ENCODE results near the gene MTO1.

Gene MTO1

DNA sequence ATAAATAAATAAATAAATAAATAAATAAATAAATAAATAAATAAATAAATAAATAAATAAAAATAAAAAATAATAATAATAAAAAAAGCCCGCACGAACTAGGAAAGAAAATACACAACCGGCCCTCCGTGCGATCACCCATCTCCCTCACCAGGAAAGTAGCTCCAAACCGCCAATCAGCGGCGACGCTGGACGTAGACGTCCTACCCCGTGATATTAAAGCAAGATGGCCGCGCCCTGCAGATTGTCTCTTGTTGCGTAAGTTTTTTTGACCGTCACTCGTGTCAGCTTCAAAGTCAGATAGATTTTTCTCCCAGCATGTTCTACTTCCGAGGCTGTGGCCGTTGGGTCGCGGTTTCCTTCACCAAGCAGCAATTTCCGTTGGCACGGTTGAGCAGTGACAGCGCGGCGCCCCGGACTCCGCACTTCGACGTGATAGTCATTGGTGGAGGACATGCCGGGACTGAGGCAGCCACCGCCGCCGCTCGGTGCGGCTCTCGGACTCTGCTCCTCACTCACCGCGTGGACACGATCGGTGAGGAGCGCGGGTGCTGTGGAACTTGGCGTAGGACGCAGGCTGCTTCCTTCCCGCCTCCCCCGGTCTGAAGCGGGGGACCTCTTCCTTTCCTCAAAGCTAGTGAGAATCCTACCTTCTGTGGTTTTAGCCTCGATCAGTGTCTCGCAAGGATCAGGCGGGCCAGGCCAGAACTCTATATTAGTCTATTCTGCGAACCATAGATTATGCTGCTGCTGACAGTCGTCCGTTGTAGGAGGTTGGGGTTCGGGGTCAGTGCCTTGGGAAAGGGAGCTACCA, at the start of gene MTO1 (continued):
- TF ChIP-seq, protein P1, sequence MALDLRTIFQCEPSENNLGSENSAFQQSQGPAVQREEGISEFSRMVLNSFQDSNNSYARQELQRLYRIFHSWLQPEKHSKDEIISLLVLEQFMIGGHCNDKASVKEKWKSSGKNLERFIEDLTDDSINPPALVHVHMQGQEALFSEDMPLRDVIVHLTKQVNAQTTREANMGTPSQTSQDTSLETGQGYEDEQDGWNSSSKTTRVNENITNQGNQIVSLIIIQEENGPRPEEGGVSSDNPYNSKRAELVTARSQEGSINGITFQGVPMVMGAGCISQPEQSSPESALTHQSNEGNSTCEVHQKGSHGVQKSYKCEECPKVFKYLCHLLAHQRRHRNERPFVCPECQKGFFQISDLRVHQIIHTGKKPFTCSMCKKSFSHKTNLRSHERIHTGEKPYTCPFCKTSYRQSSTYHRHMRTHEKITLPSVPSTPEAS (tag by site-specific recombination; IDR thresholded peaks at IDR 0.05): peak; percentile 19; the same call in 1 of the 2 replicates
- TF ChIP-seq ZNF707 (tag by site-specific recombination; IDR thresholded peaks at IDR 0.05) (no peak), ZFP37 (tag by site-specific recombination; IDR thresholded peaks at IDR 0.05) (peak; percentile 99), ZNF514 (tag by site-specific recombination; IDR thresholded peaks at IDR 0.05) (peak; percentile 85; the same call in 1 of the 2 replicates)

DNA sequence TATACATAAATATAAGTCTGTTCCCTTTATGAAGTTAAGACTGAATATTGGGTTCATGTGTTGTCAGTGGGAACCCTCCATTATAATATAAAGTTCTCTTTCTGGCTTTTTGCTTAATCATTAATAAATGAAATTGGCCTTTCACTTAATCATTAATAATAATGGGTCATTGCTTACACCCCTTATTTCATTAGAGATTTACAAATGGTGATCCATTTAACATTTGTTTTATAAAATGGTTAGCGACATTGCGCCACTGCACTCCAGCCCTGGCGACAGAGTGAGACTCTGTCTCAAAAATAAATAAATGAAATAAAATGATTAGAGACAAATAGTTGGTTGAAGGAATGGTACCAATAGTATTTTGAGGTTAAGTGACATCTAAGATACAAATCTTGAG, 48.4 kb upstream of the MTO1 start:
- Histone ChIP-seq H3K27ac (ENCODE audit: extremely low read depth, low read depth, low read length) (no peak overlapping the region), H3K4me1 (ENCODE audit: control insufficient read depth, insufficient read depth, low read length) (no peaks in the 10 kb centered on the region), H3K4me3 (ENCODE audit: low read depth, low read length) (no peak overlapping the region), H3K9me3 (ENCODE audit: control insufficient read depth, insufficient read depth, low read depth, low read length) (no peaks in the 10 kb centered on the region), H3K36me3 (ENCODE audit: control insufficient read depth in 2 of 2, insufficient read depth in 1 of 2, low read length in 2 of 2) (no peaks in the 10 kb centered on the region)
- CTCF ChIA-PET: interaction anchor here (0.6 kb wide), 1 partner anchor 61 kb away, joined by 3 read pairs; no protein-coding TSS in a partner anchor
- POLR2A ChIA-PET: no interaction called here
- TF ChIP-seq, protein P2, sequence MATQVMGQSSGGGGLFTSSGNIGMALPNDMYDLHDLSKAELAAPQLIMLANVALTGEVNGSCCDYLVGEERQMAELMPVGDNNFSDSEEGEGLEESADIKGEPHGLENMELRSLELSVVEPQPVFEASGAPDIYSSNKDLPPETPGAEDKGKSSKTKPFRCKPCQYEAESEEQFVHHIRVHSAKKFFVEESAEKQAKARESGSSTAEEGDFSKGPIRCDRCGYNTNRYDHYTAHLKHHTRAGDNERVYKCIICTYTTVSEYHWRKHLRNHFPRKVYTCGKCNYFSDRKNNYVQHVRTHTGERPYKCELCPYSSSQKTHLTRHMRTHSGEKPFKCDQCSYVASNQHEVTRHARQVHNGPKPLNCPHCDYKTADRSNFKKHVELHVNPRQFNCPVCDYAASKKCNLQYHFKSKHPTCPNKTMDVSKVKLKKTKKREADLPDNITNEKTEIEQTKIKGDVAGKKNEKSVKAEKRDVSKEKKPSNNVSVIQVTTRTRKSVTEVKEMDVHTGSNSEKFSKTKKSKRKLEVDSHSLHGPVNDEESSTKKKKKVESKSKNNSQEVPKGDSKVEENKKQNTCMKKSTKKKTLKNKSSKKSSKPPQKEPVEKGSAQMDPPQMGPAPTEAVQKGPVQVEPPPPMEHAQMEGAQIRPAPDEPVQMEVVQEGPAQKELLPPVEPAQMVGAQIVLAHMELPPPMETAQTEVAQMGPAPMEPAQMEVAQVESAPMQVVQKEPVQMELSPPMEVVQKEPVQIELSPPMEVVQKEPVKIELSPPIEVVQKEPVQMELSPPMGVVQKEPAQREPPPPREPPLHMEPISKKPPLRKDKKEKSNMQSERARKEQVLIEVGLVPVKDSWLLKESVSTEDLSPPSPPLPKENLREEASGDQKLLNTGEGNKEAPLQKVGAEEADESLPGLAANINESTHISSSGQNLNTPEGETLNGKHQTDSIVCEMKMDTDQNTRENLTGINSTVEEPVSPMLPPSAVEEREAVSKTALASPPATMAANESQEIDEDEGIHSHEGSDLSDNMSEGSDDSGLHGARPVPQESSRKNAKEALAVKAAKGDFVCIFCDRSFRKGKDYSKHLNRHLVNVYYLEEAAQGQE (tag by site-specific recombination; IDR thresholded peaks at IDR 0.05): no peak
- TF ChIP-seq ZNF768 (tag by site-specific recombination; IDR thresholded peaks at IDR 0.05) (no peak), GLIS2 (tag by site-specific recombination; IDR thresholded peaks at IDR 0.05) (no peak), ZNF791 (tag by site-specific recombination; IDR thresholded peaks at IDR 0.05) (no peak), ZNF239 (tag by site-specific recombination; IDR thresholded peaks at IDR 0.05) (no peak), ZNF610 (tag by site-specific recombination; IDR thresholded peaks at IDR 0.05; ENCODE audit: borderline replicate concordance) (no peak), ZNF571 (tag by site-specific recombination; IDR thresholded peaks at IDR 0.05) (no peak), ZNF37A (tag by site-specific recombination; IDR thresholded peaks at IDR 0.05) (no peak), MEIS1 (CRISPR knock-in tag; IDR thresholded peaks at IDR 0.05; ENCODE audit: borderline replicate concordance) (no peak)
- TF ChIP-seq, protein P3, sequence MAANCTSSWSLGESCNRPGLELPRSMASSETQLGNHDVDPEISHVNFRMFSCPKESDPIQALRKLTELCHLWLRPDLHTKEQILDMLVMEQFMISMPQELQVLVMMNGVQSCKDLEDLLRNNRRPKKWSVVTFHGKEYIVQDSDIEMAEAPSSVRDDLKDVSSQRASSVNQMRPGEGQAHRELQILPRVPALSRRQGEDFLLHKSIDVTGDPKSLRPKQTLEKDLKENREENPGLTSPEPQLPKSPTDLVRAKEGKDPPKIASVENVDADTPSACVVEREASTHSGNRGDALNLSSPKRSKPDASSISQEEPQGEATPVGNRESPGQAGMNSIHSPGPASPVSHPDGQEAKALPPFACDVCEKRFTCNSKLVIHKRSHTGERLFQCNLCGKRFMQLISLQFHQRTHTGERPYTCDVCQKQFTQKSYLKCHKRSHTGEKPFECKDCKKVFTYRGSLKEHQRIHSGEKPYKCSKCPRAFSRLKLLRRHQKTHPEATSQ (tag by site-specific recombination; IDR thresholded peaks at IDR 0.05): no peak
- TF ChIP-seq, protein P4, sequence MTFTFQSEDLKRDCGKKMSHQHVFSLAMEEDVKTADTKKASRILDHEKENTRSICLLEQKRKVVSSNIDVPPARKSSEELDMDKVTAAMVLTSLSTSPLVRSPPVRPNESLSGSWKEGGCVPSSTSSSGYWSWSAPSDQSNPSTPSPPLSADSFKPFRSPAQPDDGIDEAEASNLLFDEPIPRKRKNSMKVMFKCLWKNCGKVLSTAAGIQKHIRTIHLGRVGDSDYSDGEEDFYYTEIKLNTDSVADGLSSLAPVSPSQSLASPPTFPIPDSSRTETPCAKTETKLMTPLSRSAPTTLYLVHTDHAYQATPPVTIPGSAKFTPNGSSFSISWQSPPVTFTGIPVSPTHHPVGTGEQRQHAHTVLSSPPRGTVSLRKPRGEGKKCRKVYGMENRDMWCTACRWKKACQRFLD (tag by site-specific recombination; IDR thresholded peaks at IDR 0.05): no peak
- TF ChIP-seq, protein P5, sequence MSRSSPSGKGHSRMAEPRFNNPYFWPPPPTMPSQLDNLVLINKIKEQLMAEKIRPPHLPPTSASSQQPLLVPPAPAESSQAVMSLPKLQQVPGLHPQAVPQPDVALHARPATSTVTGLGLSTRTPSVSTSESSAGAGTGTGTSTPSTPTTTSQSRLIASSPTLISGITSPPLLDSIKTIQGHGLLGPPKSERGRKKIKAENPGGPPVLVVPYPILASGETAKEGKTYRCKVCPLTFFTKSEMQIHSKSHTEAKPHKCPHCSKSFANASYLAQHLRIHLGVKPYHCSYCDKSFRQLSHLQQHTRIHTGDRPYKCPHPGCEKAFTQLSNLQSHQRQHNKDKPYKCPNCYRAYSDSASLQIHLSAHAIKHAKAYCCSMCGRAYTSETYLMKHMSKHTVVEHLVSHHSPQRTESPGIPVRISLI (tag by site-specific recombination; IDR thresholded peaks at IDR 0.05): no peak
- TF ChIP-seq, protein P6, sequence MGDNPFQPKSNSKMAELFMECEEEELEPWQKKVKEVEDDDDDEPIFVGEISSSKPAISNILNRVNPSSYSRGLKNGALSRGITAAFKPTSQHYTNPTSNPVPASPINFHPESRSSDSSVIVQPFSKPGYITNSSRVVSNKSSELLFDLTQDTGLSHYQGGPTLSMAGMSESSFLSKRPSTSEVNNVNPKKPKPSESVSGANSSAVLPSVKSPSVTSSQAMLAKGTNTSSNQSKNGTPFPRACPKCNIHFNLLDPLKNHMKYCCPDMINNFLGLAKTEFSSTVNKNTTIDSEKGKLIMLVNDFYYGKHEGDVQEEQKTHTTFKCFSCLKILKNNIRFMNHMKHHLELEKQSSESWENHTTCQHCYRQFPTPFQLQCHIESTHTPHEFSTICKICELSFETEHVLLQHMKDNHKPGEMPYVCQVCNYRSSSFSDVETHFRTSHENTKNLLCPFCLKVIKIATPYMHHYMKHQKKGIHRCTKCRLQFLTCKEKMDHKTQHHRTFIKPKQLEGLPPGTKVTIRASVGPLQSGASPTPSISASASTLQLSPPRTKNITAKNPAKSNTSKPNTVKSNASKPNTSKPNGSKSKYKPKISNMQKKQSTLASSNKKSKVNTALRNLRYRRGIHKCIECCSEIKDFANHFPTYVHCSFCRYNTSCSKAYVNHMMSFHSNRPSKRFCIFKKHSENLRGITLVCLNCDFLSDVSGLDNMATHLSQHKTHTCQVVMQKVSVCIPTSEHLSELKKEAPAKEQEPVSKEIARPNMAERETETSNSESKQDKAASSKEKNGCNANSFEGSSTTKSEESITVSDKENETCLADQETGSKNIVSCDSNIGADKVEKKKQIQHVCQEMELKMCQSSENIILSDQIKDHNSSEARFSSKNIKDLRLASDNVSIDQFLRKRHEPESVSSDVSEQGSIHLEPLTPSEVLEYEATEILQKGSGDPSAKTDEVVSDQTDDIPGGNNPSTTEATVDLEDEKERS (tag by site-specific recombination; IDR thresholded peaks at IDR 0.05): no peak
- TF ChIP-seq, protein P7, sequence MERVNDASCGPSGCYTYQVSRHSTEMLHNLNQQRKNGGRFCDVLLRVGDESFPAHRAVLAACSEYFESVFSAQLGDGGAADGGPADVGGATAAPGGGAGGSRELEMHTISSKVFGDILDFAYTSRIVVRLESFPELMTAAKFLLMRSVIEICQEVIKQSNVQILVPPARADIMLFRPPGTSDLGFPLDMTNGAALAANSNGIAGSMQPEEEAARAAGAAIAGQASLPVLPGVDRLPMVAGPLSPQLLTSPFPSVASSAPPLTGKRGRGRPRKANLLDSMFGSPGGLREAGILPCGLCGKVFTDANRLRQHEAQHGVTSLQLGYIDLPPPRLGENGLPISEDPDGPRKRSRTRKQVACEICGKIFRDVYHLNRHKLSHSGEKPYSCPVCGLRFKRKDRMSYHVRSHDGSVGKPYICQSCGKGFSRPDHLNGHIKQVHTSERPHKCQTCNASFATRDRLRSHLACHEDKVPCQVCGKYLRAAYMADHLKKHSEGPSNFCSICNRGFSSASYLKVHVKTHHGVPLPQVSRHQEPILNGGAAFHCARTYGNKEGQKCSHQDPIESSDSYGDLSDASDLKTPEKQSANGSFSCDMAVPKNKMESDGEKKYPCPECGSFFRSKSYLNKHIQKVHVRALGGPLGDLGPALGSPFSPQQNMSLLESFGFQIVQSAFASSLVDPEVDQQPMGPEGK (tag by site-specific recombination; IDR thresholded peaks at IDR 0.05): no peak

Data from HEK293 (cell line).